HUDEP-2 (cell line): ENCODE measurements around the gene TMC2.
"Not testable (repeated sequence)": the region's sequence is repeated elsewhere in the genome, so short reads cannot be mapped to it uniquely, and the experiment has no call there.

Experiments
- DNase-seq, 76 experiments: peaks; one replicate each; lab custom pipeline; 2025; ENCODE audit not compliant: unreplicated experiment in 76 of 76; lab: John Stamatoyannopoulos, UW

The TMC2 gene

DNA sequence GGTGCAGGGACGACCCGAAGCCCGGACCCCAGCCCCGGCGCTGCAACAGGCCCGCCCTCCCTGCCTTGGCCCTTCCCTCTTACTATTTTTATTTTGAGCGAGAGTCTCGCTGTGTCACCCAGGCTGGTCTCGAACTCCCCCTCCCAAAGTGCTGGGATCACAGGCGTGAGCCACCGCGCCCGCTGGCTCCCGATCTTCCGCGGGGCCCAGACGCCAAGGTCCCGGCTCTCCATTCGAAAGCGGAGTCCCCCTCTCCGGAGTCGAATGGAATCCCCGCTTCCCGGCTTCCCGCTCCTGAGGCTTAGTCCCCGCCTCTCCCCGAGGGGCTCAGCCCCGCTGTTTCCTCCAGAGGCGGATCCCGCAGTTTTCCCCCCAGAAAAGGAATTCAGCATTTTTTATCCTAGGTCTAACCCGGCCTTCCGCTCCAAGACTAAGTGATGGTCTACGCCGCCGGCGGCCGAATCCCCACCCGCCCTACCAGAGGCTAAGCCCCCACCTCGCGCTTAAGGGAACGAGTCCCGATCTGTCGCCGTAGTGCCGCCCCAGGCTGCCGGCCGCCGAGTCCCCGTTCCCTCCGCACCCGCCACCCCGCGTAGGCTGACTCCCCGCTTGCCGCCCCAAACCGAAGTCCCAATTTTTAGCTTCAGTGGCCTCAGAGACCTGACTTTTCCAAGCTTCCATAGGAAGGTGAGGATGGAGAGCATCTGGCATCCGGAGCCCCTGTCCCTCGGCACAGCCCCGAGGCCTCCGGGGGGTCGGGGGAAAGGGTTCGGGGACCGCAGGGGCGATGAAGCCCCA is 11.5 kb upstream of the TMC2 start:
- peak in 18 of 76 experiments; percentile 4 to 64 (median 42) for DNase-seq

- DNase-seq: not testable (repeated sequence)
Measured at GRCh38 chr20:2526218-2526583, 10.2 kb upstream of the TMC2 start.

DNA sequence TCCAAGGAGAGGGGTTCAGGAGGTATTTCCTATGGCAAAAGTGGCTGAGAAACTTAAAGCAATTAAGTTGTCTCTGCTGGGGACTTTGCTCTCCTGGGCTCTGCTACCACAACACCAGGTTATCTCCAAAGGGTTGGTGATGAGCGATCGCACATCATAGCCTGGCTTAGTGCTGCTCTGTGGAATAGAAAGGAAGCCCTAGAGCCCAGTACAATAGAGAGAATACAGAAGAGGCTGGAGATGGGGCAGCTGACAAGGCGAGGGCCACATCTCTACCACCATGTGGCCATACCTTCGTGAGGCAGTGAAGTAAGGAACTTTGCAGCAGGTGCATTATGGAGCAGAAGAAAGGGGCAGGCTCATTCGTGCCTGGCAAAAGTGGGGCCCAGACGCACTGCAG is 8.6 kb upstream of the TMC2 start:
- DNase-seq: no peak

DNA sequence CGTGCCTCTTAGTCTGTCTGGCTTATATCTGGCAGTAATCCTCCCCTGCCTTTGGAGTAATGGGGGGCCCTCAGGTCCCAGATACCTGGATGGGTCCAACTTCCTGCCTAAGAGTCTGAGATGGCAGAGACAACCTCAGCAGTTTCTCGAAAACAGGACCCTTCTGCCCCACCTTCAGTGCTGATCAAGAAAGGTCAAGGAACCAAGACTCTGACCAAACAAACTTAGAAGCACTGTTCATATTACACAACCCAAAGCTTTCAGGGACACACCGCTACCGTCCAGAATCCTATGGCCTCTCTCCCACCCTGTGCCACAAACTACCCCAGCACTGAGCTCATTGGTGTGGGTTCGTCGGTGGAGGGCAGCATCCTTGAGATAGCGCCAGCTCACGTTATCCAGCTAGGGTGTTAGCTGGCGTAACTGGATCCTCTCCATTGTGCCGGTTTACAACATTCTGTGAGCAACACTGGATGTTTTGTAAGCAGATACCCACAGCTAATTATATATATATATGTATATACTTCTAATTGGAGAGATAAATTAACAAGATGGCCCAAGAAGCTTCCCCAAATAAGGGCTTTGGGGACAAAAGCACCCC is 7.6 kb upstream of the TMC2 start:
- DNase-seq: no peak

GRCh38 chr20:2533118-2533517 is 3.3 kb upstream of the TMC2 start:
- DNase-seq: no peak

GRCh38 chr20:2535711-2536559 is 438 bp upstream of the TMC2 start:
- no peak for DNase-seq

- DNase-seq: no peak
Measured at GRCh38 chr20:2537101-2537500, 728 bp downstream of the TMC2 start.

DNA sequence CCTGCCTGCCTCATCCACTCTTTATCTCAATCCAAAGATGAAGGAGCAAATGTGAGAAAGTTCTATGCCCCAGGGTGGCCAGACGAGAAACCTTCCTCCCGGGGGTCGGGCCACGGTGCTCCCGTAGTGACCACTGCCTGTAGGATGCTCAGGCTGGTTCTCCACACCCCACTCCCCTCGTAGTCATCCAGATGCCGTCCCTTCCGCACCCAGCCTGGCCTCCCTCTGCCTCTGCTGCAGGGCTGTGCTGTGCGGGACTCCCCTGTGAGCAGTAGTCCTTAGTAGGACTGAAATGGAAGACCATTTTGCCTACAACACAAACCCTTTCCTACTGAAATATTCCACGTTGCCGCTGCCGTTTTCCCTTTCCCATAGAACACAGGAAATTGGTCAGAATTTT is 2.0 kb downstream of the TMC2 start:
- DNase-seq: no peak

- DNase-seq: no peak
Measured at GRCh38 chr20:2538931-2539720, 2.8 kb downstream of the TMC2 start.

DNA sequence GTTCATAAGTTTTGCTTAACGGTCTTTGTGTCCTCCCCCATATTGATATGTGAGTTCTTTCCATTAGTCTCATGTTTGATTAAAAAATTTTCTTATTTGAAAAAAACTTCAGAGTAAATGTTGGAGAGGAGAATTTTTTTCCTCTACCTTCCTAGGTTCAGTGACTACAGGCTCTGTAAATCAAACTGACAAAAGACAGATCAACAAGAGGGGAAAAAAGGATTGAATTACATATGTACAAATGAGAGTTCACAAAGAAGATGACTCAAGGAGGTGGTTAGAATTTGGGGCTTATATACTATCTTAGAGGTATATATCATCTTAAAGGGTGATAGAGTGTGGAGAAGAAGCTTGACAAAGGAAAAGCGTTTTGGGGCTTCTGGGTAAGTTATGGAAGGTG is 5.6 kb downstream of the TMC2 start:
- DNase-seq: no peak

DNA sequence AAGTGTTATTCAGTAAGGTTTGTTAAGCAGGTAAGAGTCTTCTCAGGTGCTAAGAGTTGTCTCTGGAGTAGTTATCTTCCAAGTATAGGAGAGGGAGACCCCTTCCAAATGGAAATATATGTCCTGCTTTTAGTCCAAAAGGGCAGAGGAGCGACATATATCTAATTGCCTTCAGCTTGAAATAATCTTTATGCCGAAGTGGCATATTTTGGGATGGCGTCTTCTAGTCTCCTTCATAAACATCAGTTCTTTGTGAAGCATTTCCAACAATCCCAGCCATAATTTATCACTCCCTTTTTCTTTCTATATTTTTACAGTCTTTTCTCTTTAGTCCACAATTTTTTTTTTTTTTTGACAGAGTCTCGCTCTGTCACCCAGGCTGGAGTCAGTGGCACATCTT is 6.0 kb downstream of the TMC2 start:
- no peak for DNase-seq

DNA sequence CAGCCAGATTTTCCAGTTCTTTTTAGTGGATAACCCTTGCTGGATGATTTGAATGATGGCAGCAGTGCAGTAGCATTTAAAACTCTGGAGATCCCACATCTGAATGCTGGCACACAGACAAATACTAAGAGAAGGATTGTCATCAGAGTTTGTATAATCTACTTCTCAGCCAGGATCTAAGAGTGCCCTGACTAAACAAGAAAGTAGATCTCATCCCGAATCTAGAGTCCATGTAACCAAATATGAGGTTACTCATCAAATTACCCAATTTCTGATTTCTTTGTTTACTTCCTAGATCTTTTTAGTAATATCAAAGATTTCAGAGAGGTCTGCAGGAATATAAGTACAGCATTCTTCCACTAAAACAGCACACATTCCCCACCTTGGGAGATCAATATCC is 7.8 kb downstream of the TMC2 start:
- no peak for DNase-seq

GRCh38 chr20:2545594-2545993 is 9.2 kb downstream of the TMC2 start:
- DNase-seq: no peak

DNA sequence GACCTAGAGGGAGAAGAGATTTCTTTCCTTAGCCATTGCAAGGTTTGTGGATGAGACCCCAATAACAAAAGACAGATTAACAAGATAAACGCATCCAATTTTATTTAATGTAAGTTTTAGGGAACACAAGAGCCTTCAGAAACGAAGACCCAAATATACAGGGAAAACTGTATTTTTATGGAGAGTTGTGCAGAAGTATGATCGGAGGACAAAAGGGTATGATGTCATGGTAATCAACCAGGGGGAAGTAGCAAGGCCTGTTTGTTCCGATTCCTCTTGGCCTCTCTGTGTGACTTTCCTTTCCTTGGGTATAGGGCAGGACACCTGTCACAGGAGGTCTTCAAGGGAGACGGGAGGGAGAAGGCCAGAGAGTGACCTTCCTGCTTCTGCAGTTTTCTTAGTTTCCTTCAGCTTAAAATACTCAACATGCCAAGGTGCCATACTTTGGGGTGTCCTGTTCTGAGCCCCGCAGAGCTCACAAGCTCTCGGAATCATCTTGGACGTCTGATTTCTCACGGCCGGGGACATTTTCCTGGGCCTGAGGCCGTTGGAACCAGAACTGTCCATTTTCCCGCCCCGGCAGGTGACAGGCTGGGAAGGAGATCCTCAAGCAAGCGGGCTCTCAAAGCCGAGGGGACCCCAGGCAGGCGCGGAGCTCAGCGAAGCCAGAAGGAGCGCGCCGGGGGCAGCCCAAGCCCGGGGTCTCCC is 21.7 kb downstream of the TMC2 start:
- no peak for DNase-seq

- DNase-seq: no peak
Measured at GRCh38 chr20:2558581-2559278, 22.4 kb downstream of the TMC2 start.

DNA sequence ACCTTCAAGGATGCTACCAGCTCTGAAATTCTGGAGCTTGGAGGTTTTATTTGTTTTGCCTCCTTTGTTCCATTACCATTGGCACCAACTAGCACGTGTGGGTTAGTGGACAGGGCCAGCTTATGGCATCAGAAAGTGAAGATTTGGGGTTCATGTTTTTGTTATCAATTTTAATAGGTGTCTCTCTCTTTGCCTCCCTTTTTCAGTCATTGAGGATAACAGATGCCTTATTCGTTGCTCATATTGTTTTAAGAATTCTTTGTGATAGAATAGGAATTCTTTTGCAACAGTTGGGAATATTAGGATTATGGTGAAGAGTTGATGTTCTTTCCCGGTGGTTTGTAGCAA is 22.9 kb downstream of the TMC2 start:
- DNase-seq: no peak

DNA sequence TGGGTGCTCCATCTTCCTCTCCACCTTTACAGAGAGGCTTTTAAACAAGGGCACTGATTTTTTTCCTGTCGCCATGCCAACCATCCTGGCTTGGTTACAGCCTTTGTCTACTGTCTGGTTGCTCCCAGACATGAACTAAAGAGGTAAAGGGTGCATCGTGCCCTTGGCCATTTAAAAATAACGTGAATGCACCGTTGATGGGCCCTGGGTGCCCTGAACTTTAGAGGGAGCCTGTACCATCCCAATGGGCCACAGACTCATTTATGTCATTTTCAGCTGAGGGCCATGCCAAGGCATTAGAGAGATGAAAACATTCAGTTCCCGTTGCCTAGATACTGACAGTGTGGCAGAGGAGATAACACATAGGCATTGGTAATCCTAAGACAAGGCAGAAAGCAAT is 23.3 kb downstream of the TMC2 start:
- peak in 43 of 76 experiments; percentile 3 to 60 (median 31) for DNase-seq

DNA sequence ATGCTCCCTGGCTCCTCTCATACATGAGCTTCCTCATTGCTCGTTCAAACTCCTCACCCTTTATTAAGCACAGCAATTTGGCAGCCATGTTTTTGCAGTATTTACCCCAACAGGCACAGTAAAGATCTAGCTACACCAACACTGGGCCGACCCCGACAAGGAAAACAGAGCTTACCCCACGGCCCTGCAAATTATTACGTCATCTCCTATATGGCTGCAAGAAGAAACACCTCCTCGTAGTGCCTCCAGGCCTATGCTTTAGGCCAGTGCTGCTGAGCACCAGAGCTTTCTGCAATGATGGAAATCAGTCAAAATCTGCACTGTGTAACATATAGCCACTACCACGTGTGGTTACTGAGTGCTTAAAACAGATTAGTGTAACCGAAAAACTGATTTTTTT is 26.7 kb downstream of the TMC2 start:
- DNase-seq: no peak

DNA sequence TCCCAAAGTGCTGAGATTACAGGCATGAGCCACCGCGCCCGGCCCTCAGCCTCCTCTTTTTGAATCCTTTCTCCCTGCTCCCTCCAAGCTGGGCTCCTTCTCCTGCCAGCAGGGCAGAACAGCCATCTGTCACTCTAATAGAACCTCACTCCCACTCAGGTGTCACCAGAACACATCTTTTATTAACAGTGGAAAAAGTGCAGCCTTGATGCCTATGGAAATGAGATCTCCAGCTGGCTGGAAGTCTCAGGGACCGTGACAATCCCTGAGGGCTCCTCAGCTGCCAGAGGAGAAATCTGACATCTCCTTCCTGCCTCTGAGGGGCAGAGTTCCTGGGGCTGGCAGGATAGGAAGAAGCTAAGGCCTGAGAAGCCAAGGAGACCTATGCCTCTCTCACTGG is 28.0 kb downstream of the TMC2 start:
- DNase-seq: no peak

DNA sequence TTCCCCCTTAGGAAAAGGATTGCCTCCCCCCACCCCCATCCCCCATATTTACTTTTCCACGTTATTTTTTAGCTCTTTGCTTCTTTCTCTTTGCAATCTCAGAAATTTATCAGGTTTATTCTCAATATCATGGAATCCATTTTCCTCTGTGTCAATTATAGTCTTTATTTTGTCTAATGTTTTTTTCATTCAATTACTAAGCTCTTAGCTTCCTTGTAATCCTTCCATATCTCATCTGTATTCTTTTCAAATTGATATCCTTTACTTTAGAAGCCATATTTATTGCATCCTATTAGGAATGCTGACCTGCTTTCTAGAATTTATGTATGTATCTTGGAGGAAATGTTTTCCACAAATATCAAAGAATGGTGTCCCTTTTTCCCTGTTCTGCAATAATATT is 39.3 kb downstream of the TMC2 start:
- DNase-seq: no peak
